ENCODE results near the gene PIAS1. TPM values are rescaled to one million over a fixed set of nuclear protein-coding genes. Genes with fewer than 3 reads are reported as not detected.
"Not testable (repeated sequence)": the region's sequence is repeated elsewhere in the genome, so short reads cannot be mapped to it uniquely, and the experiment has no call there.

PIAS1 gene
- total RNA-seq, 1 donor = 39.0 TPM

DNA sequence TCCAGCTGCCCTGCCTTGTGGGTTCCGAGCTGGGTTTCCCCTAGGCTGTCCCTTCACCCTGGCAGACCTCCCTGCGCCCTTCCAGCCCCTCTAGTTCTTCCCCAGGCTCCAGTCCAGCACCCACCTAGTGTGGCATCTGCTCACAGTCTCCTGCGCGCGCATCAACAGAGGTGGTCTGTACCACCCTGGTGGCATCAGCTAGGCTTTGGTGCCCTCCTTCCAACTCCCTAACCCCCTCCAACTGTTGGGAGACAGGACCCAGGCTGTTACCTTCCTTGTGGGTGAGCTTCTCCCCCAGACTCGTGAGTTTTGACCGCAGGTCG, 143.0 kb downstream of the PIAS1 start:
- DNase-seq (ENCODE audit: low read depth) = no peak
- no peak overlapping the region for H3K4me3 ChIP-seq (ENCODE audit: low read depth, low read length)
- TF ChIP-seq, protein P1, sequence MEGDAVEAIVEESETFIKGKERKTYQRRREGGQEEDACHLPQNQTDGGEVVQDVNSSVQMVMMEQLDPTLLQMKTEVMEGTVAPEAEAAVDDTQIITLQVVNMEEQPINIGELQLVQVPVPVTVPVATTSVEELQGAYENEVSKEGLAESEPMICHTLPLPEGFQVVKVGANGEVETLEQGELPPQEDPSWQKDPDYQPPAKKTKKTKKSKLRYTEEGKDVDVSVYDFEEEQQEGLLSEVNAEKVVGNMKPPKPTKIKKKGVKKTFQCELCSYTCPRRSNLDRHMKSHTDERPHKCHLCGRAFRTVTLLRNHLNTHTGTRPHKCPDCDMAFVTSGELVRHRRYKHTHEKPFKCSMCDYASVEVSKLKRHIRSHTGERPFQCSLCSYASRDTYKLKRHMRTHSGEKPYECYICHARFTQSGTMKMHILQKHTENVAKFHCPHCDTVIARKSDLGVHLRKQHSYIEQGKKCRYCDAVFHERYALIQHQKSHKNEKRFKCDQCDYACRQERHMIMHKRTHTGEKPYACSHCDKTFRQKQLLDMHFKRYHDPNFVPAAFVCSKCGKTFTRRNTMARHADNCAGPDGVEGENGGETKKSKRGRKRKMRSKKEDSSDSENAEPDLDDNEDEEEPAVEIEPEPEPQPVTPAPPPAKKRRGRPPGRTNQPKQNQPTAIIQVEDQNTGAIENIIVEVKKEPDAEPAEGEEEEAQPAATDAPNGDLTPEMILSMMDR (IDR thresholded peaks at IDR 0.05; ENCODE audit: insufficient read depth, low read length) = no peak

DNA sequence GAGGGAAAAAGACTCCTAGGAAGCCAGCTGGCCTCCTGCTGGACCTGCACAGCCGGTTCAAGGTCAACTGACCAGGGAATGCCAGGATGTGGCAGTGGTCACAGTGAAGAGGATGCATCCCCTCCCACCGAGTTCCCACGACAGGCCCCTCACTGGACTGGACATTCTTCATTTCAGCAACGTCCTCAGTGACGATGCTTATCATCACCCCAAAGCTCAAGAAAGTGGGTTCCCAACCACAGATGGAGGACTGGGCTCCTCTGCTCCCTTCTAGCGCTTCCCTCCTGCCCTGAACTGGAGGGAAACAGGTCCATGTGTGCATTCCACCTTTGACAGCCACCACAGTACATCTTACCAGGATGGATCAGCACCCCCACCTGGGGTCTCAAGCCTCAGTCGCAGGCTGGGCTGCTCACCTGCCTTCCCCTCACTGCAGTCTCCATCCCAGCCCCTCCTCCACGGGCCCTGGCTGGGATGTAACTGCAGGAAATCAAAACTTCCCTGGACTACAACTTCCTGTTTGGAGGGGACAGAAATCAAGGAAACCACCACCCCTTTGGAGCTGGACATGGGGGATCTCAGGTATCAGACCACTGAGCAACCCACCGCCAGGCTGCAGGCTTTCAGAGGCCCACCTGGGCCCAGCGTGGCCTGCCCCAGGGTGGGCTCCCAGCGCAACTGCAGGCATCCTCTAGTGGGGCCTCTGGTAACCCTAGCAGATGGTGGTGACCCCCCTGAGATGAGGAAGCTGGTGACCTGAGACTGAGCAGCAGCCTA, 143.7 kb downstream of the PIAS1 start:
- H3K4me3 ChIP-seq (ENCODE audit: low read depth, low read length) = no peak overlapping the region
- DNase-seq (ENCODE audit: low read depth) = no peak
- TF ChIP-seq, protein P1 (IDR thresholded peaks at IDR 0.05; ENCODE audit: insufficient read depth, low read length) = no peak

DNA sequence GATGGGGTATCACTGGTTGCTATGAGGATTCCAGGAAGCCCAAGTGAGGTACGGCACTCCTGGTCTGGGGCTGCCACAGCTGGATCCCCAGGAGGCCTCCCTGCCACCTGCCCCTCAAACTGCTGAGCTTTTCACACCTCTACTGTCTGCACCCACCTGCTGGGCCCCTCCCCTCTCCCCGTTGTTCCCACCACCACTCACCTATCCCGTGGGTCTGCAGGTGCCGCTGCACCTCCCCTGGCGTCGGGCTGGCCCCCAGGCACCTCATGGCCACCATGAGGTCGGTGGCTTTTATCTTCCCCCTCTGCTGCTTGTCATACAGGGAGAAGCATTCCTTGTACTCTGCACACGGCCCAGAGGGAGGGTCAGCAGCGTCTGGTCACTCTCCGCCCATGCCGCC, 145.2 kb downstream of the PIAS1 start:
- DNase-seq (ENCODE audit: low read depth) = no peak
- H3K4me3 ChIP-seq (ENCODE audit: low read depth, low read length) = no peak overlapping the region
- TF ChIP-seq, protein P1 (IDR thresholded peaks at IDR 0.05; ENCODE audit: insufficient read depth, low read length) = no peak

DNA sequence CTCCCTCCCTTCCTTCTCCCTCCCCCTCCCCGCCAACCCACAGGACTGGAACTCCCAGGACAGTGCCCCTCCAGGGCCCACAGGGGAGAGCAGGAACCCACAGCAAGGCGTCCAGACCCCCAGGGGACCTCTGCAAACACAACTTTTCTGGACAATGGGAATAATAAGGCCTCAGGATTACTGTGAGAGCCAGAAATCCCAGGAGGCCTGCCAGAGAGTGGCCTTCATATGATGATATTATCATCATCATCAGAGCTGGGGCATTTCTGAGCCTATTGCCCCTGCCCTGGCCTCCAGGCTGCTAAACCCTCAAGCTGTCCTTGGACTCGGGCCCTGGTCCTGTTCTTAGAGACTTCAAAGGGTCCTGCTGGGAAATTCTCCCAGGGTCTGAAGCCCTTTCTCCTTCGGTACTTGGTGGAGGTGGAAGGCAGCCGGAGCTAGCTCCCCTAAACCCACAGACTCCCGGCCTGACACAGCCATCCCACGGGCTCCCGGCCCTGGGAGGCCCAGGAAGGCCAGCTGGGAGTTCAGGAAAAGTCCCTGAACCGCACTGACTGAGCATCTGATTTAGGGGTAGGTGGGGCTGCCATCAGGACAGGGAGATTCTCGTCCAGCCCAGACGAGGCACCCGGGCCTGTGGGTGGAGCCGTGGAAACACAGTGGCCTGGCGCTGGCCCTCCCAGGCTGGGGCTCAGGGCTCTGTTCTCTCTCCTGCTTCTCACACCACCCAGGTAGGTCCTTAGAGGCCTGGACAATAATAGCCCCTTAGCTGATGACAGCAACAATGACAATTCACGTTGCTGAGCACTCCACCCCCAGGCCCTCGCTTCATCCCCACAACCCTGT, 146.1 kb downstream of the PIAS1 start:
- TF ChIP-seq, protein P1 (IDR thresholded peaks at IDR 0.05; ENCODE audit: insufficient read depth, low read length) = peak; percentile 6
- H3K4me3 ChIP-seq (ENCODE audit: low read depth, low read length) = no peak overlapping the region
- DNase-seq (ENCODE audit: low read depth) = no peak

DNA sequence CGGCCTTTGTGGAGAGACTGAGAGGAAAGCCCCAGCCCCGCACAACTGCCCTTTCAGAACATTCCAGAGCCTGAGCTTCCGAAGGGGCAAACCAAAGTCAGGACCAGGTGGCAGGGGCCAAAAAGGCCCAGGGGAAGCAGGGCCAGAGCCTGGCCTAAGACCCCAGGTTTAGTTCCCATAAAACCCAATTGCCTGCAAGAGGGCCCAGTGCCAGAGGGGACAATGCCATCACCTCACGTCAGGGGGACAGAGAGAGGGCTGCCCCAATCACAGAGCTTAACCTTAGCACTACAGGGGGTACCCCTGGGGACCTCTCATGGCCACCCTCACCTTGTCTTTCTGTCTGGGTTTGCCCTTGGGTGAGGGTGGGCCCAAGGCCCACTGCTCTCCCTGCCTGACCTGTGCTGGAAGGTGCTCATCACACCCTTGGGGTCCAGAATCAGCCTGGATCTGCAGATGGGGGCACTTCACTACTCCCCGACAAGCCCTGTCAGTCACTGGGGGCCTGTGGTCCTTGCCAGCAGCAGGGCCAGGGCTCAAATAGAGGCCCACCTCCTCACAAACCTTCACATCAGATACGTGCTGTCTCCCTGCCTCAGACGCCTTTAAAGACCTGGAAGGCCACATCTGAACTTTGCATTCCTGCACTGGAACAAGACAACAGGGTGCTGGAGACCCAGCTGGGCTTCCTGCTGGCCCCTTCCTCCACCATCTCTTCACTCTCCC, 147.2 kb downstream of the PIAS1 start:
- TF ChIP-seq, protein P1 (IDR thresholded peaks at IDR 0.05; ENCODE audit: insufficient read depth, low read length) = no peak
- DNase-seq (ENCODE audit: low read depth) = no peak

DNA sequence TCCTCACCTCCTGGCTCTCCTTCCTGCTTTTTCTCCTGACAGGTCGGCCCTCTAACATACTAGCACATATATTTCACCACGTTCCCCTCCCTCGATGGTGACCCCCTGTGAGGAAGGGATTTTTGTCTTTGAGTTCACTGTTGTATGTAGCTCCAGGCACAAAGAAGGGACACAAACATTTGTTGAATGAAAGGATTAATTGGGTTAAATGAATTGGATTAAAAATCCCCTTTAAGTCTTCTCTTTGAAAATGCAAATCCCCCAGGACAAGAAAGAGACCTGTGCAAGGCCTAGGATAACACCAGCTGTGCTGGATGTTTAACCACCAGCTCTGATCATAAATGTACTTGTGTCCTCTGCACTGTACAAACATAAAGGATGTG, 147.8 kb downstream of the PIAS1 start:
- DNase-seq (ENCODE audit: low read depth) = no peak
- TF ChIP-seq, protein P1 (IDR thresholded peaks at IDR 0.05; ENCODE audit: insufficient read depth, low read length) = no peak
- H3K4me3 ChIP-seq (ENCODE audit: low read depth, low read length) = no peak overlapping the region

More for the DNA sequence above, 147.2 kb downstream of the PIAS1 start:
- no peak overlapping the region for H3K4me3 ChIP-seq (ENCODE audit: low read depth, low read length)

DNA sequence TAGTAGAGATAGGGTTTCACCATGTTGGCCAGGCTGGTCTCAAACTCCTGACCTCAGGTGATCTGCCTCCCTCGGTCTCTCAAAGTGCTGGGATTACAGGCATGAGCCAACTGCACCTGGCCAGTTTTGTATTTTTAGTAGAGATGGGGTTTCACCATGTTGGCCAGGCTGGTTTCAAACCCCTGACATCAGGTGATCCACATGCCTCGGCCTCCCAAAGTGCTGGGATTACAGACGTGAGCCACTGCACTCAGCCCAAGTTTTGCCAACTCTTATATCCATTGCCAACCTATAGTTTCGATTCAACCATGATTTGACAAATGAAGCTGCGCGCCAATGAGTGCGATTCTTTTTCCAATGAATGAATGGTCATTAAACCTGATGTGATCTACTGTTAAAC, 148.9 kb downstream of the PIAS1 start:
- not testable (repeated sequence) for DNase-seq (ENCODE audit: low read depth); H3K4me3 ChIP-seq (ENCODE audit: low read depth, low read length)

Data from fibroblast of the aortic adventitia (primary cell).